GM18517 (cell line): ENCODE data around the gene CUL3.

ENCODE experiments used
- ATAC-seq: cut with Tn5 transposase; IDR thresholded peaks from one replicate; pipeline ENCODE4 v1.9.1; 2021; ENCODE audit warnings: mild to moderate bottlenecking, moderate library complexity; ENCODE audit not compliant: unreplicated experiment

Gene CUL3

DNA sequence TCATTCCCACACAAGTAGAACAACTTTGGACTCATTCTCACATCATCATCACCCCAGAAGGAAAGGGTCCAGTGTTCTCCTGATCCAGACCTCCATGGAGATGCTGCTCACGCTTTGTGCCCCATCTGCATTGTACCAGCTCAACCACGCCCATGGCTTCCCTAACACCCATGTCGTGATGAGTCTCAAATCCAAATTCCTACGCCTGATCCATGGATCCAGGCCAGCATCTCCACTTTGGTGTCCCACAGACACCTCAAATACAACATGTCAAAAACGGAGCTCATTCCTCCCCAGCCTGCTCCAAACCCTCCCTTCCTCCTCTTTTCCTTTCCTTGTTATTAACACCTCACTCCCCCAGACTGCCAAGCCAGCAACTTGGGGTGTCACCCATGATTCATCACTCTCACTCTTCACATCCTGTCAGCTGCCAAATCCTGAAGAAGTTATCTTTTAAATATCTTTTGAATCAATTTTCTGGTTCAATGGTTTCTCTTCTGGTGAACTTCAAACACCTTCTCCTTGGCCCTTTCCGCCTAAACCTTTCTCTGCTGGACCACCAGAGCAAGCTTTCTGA lies 153.1 kb downstream of the CUL3 start:
- no peak for ATAC-seq

DNA sequence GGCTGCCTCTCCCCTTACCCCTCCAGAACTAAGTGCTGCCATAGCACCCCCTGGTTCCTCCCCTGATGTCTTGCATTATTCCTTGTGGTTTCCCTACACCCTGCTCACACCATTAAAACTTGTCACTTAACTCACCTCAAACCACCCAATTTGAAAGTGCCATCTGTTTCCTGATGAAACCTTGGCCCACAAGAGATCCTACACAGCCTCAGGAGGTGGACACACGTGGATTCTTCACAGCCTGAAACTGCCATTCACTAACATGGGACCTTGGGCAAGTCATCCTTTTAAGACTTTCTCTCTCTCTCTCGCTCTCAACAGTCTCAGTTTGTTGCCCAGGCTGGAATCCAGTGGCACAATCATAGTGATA lies 155.7 kb downstream of the CUL3 start:
- no peak for ATAC-seq

DNA sequence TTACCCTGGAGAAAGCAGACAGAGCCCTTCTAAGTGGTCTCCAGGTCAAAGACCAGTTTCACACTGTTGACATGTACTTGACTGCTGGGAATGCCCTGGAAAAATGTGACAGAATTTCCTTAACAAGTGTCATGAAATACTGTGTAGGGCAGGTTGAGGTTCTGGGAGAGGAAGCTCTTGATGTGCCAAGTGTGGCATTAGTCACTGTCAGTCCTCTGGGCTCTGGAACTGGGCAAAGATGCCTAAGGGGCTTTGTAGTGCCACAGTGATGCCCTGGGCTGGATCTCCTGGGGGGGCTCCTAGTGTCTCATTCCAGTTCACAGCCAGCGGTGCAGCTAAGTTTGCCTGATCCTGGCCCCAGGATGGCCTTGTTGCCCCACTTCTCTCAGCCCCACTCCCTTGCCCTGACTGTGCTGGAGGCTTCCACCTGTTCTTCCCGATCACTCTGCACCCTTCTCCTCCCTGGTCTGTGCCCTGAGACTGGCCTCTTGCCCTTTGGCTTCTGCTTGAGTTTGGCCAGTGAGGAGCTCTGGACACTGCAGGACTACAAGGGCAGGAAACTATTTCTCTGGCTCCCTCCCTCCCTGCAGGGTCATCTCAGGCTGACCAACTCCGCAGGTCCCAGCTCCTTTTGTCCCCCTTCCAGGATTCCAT lies 156.2 kb downstream of the CUL3 start:
- ATAC-seq, result no peak

DNA sequence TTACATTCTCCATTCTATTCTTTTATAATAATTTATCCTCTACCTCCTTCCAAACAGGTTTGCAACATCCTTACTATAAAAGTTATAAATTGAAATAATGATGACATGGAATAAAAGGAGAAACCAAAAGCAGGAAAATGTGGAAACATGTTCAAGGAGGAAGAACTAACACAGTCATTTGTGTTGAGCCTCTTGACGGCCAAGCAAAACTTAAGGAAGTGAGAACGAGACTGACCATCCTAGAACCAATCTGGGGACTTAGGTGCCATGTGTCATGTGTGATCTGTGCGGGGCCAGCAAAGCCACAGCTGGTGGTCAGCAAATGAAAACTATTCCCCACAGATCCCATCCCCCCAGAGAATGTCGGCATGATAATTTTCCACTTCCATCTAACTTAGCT lies 157.7 kb downstream of the CUL3 start:
- no peak for ATAC-seq

DNA sequence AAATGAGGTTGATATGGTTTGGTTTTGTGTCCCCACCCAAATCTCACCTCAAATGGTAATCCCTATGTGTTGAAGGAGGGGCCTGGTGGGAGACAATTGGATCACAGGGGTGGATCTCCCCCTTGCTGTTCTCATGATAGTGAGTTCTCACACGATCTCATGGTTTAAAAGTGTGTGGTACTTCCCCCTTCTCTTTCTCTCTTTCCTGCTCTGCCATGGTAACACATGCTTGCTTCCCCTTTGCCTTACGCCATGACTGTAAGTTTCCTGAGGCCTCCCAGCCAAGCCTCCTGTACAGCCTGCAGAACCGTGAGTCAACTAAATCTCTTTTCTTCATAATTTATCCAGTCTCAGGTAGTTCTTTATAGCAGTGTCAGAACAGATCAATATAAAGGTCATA lies 158.5 kb downstream of the CUL3 start:
- no peak for ATAC-seq

DNA sequence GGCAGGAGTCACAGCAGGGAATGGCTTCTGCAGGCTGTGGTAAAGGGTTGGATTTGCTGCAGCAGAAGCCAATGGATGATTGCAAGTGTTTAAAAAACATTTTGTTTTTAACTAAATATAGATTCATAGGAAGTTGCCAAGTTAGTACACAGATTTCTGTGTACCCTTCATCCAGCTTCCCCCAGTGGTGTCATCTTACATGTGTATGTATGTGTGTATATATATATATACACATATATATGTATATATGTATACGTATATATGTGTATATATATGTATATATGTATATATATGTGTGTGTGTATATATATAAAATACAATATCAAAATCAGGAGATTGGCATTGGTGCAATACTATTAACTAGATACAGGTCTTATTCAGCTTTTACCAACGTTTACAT lies 164.1 kb downstream of the CUL3 start:
- no peak for ATAC-seq
